OCI-LY7 (cell line): ENCODE measurements around the gene TSPOAP1. TPM values are rescaled to one million over a fixed set of nuclear protein-coding genes. Genes with fewer than 3 reads are reported as not detected.

Experiments used
- BruUV-seq: library from RNA; stranded (reverse); fragments of 400-500 nt; replicated peaks from 2 replicates; lab custom pipeline; 2021; lab: Mats Ljungman, UMichigan
- CTCF ChIA-PET: fragments of 300-600 bp; sonication (Branson Sonifier 250); formaldehyde crosslinking; loops from one replicate; lab custom pipeline; 2022; ENCODE audit warnings: antibody characterized with exemption; ENCODE audit not compliant: unreplicated experiment; lab: Charles Lee
- POLR2A ChIA-PET: fragments of 300-600 bp; sonication (Branson Sonifier 250); formaldehyde crosslinking; loops from one replicate; lab custom pipeline; 2022; ENCODE audit warnings: antibody characterized with exemption; lab: Charles Lee
- DNase-seq: peaks from one replicate; pipeline ENCODE4 v3.0.0-alpha.2; 2015; ENCODE audit warnings: low spot score
- H2AFZ ChIP-seq: fragments of 200-600 bp; sonication (generic), shearing (Covaris generic); 2 replicates; pipeline ENCODE4 v1.6.1; 2014; ENCODE audit warnings: mild to moderate bottlenecking, antibody characterized with exemption, low read length, moderate library complexity
- H3K27ac ChIP-seq: fragments of 200-600 bp; sonication (generic); 2 replicates; pipeline ENCODE4 v1.5.1; 2014; ENCODE audit warnings: mixed run types, low read depth, mild to moderate bottlenecking, moderate library complexity, low read length, inconsistent platforms; ENCODE audit not compliant: poor library complexity, severe bottlenecking
- H3K36me3 ChIP-seq: fragments of 200-600 bp; sonication (generic); 2 replicates; pipeline ENCODE4 v1.6.1; 2014; ENCODE audit warnings: mild to moderate bottlenecking, antibody characterized with exemption, low read length, moderate library complexity, mixed read lengths; ENCODE audit not compliant: insufficient read depth
- H3K4me1 ChIP-seq: fragments of 200-600 bp; sonication (generic); 2 replicates; pipeline ENCODE4 v1.5.1; 2014; ENCODE audit warnings: mild to moderate bottlenecking, low read length; ENCODE audit not compliant: insufficient read depth, poor library complexity, severe bottlenecking
- H3K4me2 ChIP-seq: fragments of 200-600 bp; sonication (generic); 2 replicates; pipeline ENCODE4 v1.6.1; 2014; ENCODE audit warnings: mild to moderate bottlenecking, low read length
- H3K4me3 ChIP-seq: fragments of 200-600 bp; sonication (generic); 2 replicates; pipeline ENCODE4 v1.5.1; 2014; ENCODE audit warnings: mild to moderate bottlenecking, low read depth, low read length; ENCODE audit not compliant: poor library complexity, severe bottlenecking
- H3K79me2 ChIP-seq: fragments of 200-600 bp; sonication (generic); 2 replicates; pipeline ENCODE4 v1.6.1; 2016; ENCODE audit warnings: low read depth, mild to moderate bottlenecking, low read length, moderate library complexity, mixed read lengths; ENCODE audit not compliant: insufficient read depth
- H3K9me2 ChIP-seq: fragments of 200-600 bp; sonication (generic); 2 replicates; pipeline ENCODE4 v1.6.1; 2016; ENCODE audit warnings: mild to moderate bottlenecking, low read length, mixed read lengths; ENCODE audit not compliant: insufficient read depth
- H3K9me3 ChIP-seq: fragments of 200-600 bp; sonication (generic); 2 replicates; pipeline ENCODE4 v1.6.1; 2014; ENCODE audit warnings: mild to moderate bottlenecking, mixed run types, low read length, mixed read lengths
- H4K20me1 ChIP-seq: fragments of 200-600 bp; sonication (generic); 2 replicates; pipeline ENCODE4 v1.6.1; 2014; ENCODE audit warnings: mild to moderate bottlenecking, antibody characterized with exemption, low read length, moderate library complexity, mixed read lengths; ENCODE audit not compliant: insufficient read depth
- EZH2phosphoT487 ChIP-seq: fragments of 200-600 bp; sonication (generic); IDR thresholded peaks from 2 replicates; pipeline ENCODE4 v1.6.1; 2018; ENCODE audit warnings: low read depth, borderline replicate concordance, mild to moderate bottlenecking, mixed run types, antibody characterized with exemption, low read length, moderate library complexity, mixed read lengths
- intact Hi-C: fragments of 100-400 bp; cut with micrococcal nuclease; formaldehyde crosslinking; loops from one replicate; pipeline ENCODE4 v1.10.0; 2022; ENCODE audit not compliant: unreplicated experiment
- total RNA-seq, 2 experiments: library from RNA; depleted of rRNA in 1 of 2; stranded (reverse); fragments of >200 nt in 1 of 2; shearing (Covaris generic) in 1 of 2; gene quantifications; 2 replicates each; pipeline ENCODE4 v1.2.3, GENCODE V29; 2014 to 2022
- TF ChIP-seq, protein P1 (sequence below): fragments of 200-600 bp; sonication (generic); conservative IDR thresholded peaks from 2 replicates; pipeline ENCODE4 v1.5.1; 2014; ENCODE audit warnings: mild to moderate bottlenecking, antibody characterized with exemption, low read length, moderate library complexity, mixed read lengths

The TSPOAP1 gene
- total RNA-seq, 2 experiments from 2014 or later, result 24.0 to 50.6 TPM

GRCh38 chr17:58371300-58371950 lies 42.8 kb upstream of the TSPOAP1 start:
- Histone ChIP-seq H2AFZ (no peak overlapping the region), H3K9me3 (no peaks in the 10 kb centered on the region), H3K27ac (no peak overlapping the region), H4K20me1 (no peaks in the 10 kb centered on the region), H3K36me3 (no peaks in the 10 kb centered on the region), H3K4me1 (peaks cover 32% of the 10 kb centered on the region), H3K4me2 (no peak overlapping the region), H3K9me2 (no peaks in the 10 kb centered on the region), H3K4me3 (no peak overlapping the region), H3K79me2 (no peaks in the 10 kb centered on the region)
- intact Hi-C loops, result no loop called here
- POLR2A ChIA-PET, result interaction anchor here (0.8 kb wide), 1 partner anchor 24 kb away, joined by 3 read pairs; no protein-coding TSS in a partner anchor
- no TSS peak for BruUV-seq
- CTCF ChIA-PET, result interaction anchor here (0.6 to 0.9 kb wide), 2 partner anchors 8 to 11 kb away, joined by 3 read pairs; no protein-coding TSS in a partner anchor
- no peak for DNase-seq
- no peak for TF ChIP-seq EZH2phosphoT487
- TF ChIP-seq, protein P1, sequence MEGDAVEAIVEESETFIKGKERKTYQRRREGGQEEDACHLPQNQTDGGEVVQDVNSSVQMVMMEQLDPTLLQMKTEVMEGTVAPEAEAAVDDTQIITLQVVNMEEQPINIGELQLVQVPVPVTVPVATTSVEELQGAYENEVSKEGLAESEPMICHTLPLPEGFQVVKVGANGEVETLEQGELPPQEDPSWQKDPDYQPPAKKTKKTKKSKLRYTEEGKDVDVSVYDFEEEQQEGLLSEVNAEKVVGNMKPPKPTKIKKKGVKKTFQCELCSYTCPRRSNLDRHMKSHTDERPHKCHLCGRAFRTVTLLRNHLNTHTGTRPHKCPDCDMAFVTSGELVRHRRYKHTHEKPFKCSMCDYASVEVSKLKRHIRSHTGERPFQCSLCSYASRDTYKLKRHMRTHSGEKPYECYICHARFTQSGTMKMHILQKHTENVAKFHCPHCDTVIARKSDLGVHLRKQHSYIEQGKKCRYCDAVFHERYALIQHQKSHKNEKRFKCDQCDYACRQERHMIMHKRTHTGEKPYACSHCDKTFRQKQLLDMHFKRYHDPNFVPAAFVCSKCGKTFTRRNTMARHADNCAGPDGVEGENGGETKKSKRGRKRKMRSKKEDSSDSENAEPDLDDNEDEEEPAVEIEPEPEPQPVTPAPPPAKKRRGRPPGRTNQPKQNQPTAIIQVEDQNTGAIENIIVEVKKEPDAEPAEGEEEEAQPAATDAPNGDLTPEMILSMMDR, result no peak

GRCh38 chr17:58370716-58371115 lies 42.1 kb upstream of the TSPOAP1 start:
- no peak overlapping the region for H3K4me2 ChIP-seq
- TF ChIP-seq, protein P1, result no peak
- no peak for TF ChIP-seq EZH2phosphoT487
- intact Hi-C loops, result no loop called here

DNA sequence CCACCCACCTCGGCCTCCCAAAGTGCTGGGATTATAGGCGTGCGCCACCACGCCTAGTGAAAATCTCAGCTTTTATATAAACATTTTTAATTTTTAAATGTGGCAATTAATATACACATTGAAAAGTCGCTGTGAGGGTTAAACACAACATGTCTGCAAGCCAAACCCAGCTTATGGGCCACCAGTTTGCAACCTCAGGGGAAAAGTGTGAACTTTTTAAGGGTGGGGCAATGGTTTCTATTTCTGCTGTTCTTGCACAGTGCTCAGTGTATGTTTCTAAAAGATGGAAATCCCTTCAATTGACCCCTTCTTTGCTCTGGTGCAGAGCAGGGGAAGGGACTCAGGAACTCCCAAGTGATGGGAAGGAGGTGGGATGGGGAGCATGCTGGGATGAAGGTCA lies 41.7 kb upstream of the TSPOAP1 start:
- Histone ChIP-seq H3K4me2 (no peak overlapping the region), H3K9me2 (no peaks in the 10 kb centered on the region), H2AFZ (no peak overlapping the region), H3K27ac (no peak overlapping the region), H3K9me3 (no peaks in the 10 kb centered on the region), H3K4me1 (peaks cover 43% of the 10 kb centered on the region), H3K36me3 (no peaks in the 10 kb centered on the region), H4K20me1 (no peaks in the 10 kb centered on the region), H3K79me2 (no peaks in the 10 kb centered on the region), H3K4me3 (no peak overlapping the region)
- DNase-seq, result no peak
- BruUV-seq, result no TSS peak
- no peak for TF ChIP-seq EZH2phosphoT487
- TF ChIP-seq, protein P1, result no peak
- ChIA-PET CTCF (interaction anchor here (1.8 kb wide), 1 partner anchor 18 kb away, joined by 6 read pairs; no protein-coding TSS in a partner anchor), POLR2A (interaction anchor here (0.8 to 1.4 kb wide), 3 partner anchors 11 to 47 kb away, joined by 3 to 5 read pairs (median 3); partner anchors contain the start of gene RNF43)
- intact Hi-C loops, result no loop called here

More at GRCh38 chr17:58370716-58371115, 42.1 kb upstream of the TSPOAP1 start:
- H2AFZ ChIP-seq, result no peak overlapping the region
- H3K9me2 ChIP-seq, result no peaks in the 10 kb centered on the region
- CTCF ChIA-PET, result interaction anchor here (0.6 kb wide), 1 partner anchor 11 kb away, joined by 3 read pairs; no protein-coding TSS in a partner anchor
- no peak overlapping the region for H3K27ac ChIP-seq
- H3K36me3 ChIP-seq, result no peaks in the 10 kb centered on the region
- H3K4me1 ChIP-seq, result peaks cover 39% of the 10 kb centered on the region
- no peaks in the 10 kb centered on the region for H3K79me2 ChIP-seq
- no peak for DNase-seq
- H4K20me1 ChIP-seq, result no peaks in the 10 kb centered on the region
- H3K9me3 ChIP-seq, result no peaks in the 10 kb centered on the region
- H3K4me3 ChIP-seq, result no peak overlapping the region
- no TSS peak for BruUV-seq
- POLR2A ChIA-PET, result no interaction called here
